CD4-positive, alpha-beta T cell treated with Interleukin-12 subunit alpha and Interleukin-12 subunit beta, for 1 hour (primary cell): ENCODE data around the gene TLCD5.

Experiments
- DNase-seq: peaks from one replicate; pipeline ENCODE4 v3.0.0-alpha.2; 2020

The TLCD5 gene

GRCh38 chr11:120324932-120325810, at the start of gene TLCD5:
Gene TLCD5, plus strand, starts transcription at chr11:120325299. Its CDS starts 2,143 bp downstream, at chr11:120327442.
- DNase-seq: peak; percentile 34

GRCh38 chr11:120279502-120279901, 45.6 kb upstream of the TLCD5 start:
- no peak for DNase-seq

GRCh38 chr11:120280600-120281051, 44.5 kb upstream of the TLCD5 start:
- DNase-seq: no peak

GRCh38 chr11:120281143-120281795, 43.8 kb upstream of the TLCD5 start:
- no peak for DNase-seq

DNA sequence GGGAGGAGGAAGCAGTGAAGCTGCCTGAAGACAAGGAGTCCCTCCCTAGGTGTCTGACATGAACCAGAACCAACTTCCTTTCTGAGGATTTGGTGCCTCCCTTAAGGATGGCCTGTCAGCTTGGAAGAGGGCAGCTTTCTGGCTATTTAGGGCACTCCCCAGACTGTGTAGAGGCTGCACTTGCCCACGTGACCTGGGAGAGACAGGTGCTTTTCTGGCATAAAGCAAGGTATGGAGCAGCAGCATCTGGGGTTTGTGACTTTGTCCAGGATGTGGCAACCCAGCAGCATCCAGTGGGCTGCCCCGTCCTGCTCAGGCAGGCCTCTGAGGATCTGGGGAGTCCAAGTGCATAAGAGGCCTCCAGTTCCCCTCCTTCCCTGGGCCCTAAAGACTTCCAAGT, 42.0 kb upstream of the TLCD5 start:
- no peak for DNase-seq

- DNase-seq: no peak
Observed at GRCh38 chr11:120284272-120284671, 40.8 kb upstream of the TLCD5 start.

GRCh38 chr11:120285256-120285655, 39.8 kb upstream of the TLCD5 start:
- DNase-seq: no peak

- DNase-seq: no peak
Observed at GRCh38 chr11:120288021-120288420, 37.1 kb upstream of the TLCD5 start.

DNA sequence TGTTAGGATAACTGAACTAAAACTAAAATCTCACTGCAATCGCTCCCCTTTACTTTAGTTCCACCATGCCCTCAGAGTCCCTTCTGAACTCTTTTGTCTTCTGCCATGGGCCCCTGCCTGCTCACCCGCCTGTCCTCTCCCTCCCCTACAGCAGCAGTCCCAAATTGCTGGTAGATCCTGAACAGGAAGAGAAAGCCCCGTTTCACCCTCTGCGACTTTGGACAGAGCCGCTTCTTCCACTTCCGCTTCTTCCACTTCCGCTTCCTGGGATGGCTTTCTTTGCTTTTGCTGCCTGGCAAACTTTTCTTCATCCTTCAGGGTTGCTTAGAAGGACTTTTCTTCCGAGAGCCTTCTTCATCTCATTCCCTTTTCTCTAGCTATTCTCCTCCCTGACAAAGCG, 35.7 kb upstream of the TLCD5 start:
- DNase-seq: no peak

DNA sequence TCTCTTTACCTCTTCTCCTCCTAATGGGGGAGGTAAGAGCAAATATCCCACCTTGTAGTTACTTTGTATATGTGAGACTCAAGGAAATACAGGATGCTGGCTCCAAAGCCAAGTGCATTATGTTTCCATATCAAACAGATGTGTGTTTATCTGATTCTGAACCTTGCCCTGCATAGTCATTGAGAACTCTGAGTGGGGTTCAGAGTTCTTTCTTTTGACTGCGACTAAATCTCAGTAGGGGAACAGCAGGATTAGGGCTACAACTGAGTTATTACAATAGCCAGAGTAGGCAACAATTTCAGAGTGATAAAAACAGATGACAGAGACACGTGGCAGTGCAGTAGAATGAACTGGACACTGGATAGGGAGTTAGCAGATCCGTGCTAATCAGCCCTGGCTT, 34.1 kb upstream of the TLCD5 start:
- no peak for DNase-seq

- DNase-seq: no peak
Observed at GRCh38 chr11:120293038-120293800, 31.9 kb upstream of the TLCD5 start.

DNA sequence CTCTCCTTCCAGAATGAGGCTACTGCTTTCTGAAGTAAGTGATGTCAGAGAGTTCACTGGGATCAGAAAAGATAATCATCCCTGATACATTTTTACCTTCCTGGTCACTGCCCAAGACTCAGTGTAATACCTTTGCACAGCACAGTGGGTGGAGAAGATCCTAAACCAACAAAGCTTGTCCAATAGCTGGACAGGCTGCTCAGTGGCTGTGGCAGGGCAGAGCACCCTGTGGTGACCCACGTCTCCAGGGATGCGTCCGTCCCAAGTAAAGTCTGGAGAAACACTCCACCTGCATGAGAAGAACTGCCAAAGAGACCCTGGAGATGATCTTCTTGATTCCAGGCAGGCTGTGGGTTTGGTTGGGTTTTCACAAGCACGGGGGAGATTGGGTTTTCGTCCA, 31.0 kb upstream of the TLCD5 start:
- no peak for DNase-seq

DNA sequence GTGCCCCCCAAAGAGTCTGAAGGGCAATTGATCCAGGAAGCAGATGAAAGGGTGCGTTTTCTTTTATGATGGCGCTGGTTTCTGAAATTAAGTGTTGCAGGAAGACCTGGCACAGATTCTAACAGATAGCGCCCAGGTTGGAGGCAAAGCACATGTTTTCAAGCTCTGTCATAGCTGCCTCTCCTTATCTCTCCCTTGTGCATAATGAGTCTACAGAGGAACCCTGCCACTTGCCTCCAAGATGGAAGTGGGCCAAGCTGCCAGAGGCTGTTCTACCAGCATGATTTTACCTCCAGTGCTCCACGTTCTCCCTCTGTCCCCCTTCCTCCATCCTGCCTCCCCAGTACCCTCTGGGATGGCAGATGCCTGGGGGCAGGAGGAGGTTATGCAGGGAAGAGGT, 30.0 kb upstream of the TLCD5 start:
- no peak for DNase-seq

GRCh38 chr11:120296554-120296953, 28.5 kb upstream of the TLCD5 start:
- no peak for DNase-seq

- no peak for DNase-seq
Observed at GRCh38 chr11:120298461-120298860, 26.6 kb upstream of the TLCD5 start.

DNA sequence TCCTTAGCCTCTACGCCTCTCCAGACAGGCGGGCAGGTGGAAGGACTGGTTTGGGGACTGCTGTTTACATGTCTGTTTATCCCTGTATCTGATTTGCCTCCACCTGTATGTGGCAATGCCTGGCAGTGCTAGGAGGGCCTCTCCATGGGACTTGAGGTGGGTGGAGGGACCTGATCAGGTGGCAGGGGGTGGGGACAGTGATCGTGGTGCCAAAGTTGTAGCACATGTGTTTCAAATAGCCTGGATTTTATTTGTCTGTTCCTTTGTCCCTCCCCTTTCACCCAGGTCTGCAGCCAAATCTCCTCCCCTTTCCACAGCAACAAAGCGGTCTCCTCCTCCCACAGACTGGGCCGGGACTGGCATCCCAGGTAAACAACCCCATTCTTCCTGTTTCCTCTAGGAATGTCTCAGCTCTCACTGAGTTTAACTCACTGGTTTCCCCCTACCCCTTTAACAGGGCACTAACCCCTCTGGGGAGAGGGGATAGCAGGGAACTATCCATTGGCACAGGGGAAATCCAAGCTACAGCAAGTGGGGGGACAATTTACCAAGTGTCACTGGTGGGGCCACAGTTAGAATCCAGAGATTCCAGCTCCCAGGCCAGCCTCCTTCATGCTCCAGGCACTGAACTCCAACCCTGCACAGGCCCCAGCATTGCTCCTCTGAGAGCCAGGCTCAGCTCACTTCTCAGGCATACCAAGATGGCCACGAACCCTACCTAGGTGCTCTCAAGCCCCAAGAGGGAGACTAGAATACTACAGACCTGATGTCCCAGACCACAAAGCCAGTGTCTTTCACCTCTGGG, 22.9 kb upstream of the TLCD5 start:
- DNase-seq: no peak

GRCh38 chr11:120303004-120303637, 22.0 kb upstream of the TLCD5 start:
- peak; percentile 54 for DNase-seq

- no peak for DNase-seq
Observed at GRCh38 chr11:120304526-120304925, 20.6 kb upstream of the TLCD5 start.

DNA sequence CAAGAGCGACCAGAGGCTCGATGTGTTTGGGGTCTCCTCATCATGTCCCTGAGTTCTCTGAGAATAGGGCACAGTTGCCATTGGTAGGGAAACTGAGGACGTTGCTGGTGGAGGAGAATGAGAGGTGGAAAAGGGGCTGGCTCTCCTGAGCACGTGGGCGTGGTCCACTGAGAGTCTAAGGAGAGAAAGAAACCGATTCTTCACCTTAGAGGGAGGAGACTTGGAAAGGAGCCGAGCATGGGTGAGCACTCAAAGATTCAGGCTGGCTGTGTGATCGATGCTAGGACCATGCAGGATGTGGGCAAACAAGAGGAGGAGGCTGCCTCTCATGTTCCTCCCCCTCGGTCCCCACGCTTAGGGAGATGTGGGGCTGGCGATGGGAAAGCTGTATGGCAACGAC, 19.8 kb upstream of the TLCD5 start:
- DNase-seq: no peak

- DNase-seq: no peak
Observed at GRCh38 chr11:120306519-120307242, 18.4 kb upstream of the TLCD5 start.

- DNase-seq: no peak
Observed at GRCh38 chr11:120307476-120307875, 17.6 kb upstream of the TLCD5 start.
